Hematopoietic multipotent progenitor cell treated with erythropoietin and hydrocortisone succinate and interleukin-3 and kit ligand, for 17 days (in vitro differentiated cells): ENCODE data around the gene ANO10.
"Not testable (repeated sequence)": the region's sequence is repeated elsewhere in the genome, so short reads cannot be mapped to it uniquely, and the experiment has no call there.

Experiments used
- DNase-seq: peaks from one replicate; pipeline ENCODE4 v3.0.0-alpha.2; 2015; ENCODE audit warnings: low spot score

The ANO10 gene

DNA sequence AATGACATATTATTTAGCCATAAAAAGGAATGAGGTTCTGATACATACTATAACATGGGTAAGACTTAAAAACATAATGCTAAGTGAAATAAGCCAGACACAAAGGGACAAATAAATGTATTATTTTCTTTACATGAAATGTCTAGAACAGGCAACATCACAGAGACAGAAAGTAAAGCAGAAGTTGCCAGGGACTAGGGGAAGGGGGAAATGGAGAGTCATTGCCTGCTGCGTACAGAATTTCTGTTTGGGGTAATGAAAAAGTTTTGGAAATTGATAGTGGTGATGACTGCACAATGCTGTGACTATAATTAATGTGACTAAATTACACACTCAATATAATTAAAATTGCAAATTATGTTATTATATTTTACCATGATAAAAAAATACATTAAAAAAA is 99.9 kb downstream of the ANO10 start:
- DNase-seq: no peak

GRCh38 chr3:43518515-43518914 is 103.3 kb downstream of the ANO10 start:
- DNase-seq: not testable (repeated sequence)

DNA sequence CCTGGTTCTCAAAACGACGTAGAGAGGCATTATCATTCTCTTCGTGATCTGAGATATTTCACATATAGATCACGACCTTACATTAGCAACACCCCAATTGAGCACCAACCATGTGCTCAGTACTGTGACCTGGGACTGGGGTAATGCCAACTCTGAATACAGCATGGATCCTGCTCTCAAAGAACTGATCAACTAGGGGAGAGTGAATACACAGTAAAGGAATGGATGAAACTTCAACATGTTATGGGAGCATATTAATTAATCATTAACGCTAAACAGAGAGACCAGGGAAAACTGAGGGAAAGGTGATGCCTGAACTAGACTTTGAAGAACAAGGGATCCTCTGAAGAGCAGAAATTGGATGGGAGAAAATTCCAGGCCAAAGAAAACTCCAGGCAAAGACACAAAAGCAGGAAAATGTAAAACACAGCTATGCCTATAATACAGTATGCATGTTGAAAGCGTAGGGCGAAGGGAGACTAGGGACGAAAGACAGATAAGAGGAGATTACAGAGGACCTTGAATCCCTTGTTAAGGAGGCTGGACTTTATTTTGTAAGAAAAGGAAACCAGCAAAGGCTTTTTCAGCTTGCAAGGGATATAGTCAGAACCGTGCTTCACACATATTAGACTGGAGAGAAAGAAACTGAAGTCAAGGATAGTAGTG is 105.7 kb downstream of the ANO10 start:
- DNase-seq: no peak

DNA sequence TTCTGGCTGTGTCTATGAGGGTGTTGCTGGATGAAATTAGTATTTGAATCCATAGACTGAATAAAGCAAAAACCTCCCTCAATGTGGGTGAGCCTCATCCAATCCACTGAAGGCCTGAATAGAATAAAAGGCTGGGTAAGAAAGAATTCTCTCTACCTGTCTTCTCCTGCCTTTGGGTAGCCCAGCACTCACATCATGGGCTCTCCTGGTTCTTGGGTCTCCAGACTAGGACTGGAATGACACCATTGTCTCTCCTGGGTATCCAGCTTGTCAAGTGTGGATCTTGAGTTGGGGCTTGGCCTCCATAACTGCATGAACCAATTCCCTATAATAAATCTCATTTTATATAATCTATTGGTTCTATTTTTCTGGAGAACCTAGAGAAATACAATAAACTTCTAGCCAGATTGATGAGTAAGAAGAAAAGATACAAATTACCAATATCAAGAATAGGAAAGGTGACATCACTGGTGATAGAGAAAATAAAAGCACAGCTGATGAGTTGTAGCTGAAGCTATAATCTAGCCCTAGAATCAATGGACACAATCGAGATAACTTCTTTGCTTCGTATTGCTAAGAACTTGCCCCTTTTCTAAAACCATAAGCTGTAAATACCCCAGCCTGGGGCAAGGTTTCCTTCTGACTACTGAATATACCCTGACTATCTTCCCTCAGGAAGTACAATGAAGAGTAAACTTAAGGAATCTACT is 106.4 kb downstream of the ANO10 start:
- DNase-seq: no peak

GRCh38 chr3:43512754-43513404 is 108.9 kb downstream of the ANO10 start:
- DNase-seq: no peak

- no peak for DNase-seq
These were observed 115.2 kb downstream of the ANO10 start for GRCh38 chr3:43506644-43507043.

DNA sequence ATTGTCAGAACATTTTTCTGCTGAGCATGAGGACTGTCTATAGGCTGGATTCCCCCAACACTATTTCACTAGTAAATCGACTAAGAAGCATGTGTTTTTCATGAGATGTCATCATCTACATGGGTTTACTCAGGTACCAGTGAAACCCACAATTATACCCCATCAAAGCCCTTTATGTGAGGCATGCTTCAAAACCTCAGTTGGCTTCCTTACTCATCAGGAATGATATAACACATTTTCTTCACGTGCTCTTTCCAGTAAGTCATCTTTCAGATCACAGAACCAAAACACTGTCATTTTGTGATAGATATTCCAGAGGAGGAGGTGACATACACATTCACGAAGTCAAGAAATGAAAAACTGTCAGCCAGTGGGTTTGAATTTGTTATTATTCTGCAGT is 116.5 kb downstream of the ANO10 start:
- no peak for DNase-seq

DNA sequence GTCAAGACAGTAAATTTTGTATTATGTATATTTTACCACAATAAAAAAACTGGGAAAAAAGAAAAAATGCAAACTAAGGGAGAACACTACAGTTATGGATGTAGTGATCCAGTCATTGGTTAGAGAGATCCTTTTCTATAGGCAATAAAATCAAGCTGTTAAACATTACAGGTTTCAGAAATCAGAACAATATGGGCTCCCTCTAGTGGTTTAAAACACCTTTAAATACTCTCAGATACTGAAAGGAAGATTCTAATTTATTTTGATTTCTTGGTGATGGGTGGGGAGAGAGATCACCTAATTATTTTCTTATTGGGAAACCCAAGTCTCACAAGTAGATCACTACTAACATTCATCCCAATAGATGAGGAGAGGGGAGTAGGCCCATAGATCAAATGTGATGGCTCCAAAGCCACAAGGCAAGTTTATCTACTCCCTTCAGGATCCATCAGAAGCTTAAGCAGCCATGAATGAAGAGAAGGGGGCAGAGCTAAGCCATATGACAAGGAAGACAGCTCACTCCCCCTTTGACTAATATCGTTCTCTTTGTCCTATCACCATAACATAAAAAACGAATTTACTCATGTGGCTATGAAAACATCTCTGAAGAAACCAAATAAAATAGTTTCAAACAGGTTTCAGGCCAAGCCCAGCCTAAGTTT is 118.6 kb downstream of the ANO10 start:
- no peak for DNase-seq

DNA sequence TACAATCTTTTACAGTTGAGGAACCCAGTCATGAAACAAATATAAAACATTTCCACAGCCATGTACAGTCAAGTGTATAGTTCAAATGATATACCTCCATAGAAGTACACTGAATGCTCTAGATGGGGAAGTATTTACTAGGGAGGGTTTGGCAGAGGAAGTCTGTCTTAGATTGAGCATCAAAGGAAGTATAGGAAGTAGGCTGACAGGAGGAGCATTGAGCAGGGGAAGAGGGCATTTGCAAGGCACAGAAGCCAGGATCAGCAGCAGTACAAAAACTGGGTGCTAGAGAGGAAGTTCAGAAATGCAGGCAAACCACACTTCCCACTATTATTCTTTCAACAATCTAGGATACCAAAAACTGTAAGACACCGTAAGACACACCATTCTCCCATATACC is 122.6 kb downstream of the ANO10 start:
- DNase-seq: no peak

GRCh38 chr3:43497905-43498365 is 123.9 kb downstream of the ANO10 start:
- DNase-seq: no peak

- DNase-seq: no peak
These were observed 124.4 kb downstream of the ANO10 start for GRCh38 chr3:43497422-43497821.

DNA sequence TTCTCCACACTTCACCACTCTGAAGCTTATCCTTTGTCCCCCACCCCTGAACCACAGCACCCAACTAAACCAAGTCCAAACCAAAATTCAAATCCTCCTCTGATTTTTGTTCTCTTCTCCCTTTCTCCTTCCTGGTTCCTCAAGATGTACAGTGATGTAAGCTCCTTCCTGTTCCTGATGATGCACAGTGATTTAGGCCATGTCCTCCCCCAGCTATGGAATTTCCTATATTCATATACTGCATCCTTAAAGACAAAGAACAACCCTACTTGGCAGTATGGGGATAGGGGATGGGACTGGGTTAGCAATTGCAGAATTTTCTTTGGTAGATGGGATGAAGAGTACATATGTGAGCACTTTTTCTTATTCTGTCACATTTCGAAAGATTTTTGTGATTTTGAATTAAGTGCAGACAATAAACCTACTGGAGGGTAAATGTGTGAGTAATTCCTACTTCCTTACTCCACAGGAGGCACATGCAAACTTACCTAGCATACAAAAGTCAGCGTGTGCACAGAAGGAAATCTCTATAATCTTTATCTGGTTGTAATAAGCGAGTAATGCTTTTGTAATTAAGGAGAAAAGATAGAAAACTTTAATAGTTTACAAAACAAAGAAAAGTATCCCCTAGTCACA is 125.0 kb downstream of the ANO10 start:
- DNase-seq: no peak

- not testable (repeated sequence) for DNase-seq
These were observed 128.9 kb downstream of the ANO10 start for GRCh38 chr3:43492932-43493331.

DNA sequence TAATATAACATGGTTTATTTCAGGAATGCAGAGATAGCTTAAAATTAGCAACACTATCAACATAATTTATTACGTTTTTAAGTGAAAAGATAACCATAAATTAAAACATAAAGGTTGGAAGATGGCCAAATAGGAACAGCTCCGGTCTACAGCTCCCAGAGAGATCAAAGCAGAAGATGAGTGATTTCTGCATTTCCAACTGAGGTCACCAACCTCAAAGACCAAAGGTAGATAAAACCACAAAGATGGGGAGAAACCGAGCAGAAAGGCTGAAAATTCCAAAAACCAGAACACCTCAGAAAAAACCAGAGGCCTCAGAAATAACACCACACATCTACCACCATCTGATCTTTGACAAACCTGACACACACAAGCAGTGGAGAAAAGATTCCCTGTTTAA is 130.0 kb downstream of the ANO10 start:
- DNase-seq: not testable (repeated sequence)

GRCh38 chr3:43490640-43491185 is 131.1 kb downstream of the ANO10 start:
- no peak for DNase-seq

DNA sequence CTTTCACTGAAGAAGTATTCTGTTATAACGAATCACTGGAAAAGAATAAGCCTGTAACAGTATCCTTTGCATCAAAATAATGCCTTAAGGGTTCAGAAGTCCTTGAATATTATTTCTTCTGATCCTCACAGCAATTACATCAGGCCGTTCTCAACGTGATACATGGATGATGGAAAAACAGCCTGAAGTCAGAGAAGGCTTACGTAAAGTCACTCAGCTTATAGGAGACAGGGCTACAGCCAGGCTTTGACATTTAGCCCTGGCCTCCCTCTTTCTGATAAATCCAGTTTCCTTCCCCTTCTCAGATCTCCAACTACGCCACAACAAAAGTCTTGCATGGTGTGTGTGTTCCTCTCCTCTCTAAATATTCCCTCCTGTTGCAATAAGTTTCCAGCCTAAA is 131.9 kb downstream of the ANO10 start:
- DNase-seq: no peak

GRCh38 chr3:43485931-43486330 is 135.9 kb downstream of the ANO10 start:
- no peak for DNase-seq

DNA sequence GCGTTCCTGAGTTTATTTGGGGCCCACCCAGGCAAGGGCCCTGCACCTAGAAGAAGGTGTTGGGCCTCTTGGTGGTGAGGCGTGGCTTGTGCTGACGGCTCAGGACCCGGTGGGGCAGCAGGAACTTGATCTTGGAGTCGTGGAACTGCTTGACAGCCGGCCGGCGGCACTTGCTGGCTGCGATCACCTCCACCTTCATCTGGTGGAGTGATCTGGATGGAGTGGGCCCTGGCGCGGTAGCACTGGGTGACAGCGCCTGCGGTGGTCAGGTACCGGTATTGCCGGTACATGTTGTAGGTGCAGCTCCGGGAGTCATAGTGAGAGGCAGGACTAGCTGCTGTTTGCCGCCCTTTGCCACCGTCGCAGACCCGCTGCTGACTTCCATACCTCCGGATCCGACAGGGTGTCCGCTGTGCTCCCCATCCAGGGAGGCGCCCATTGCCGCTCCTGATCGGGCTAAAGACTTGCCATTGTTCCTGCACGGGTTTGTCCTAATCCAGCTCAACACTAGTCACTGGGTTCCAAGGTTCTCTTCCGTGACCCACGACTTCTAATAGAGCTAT is 136.8 kb downstream of the ANO10 start:
- no peak for DNase-seq

- no peak for DNase-seq
These were observed 140.4 kb downstream of the ANO10 start for GRCh38 chr3:43481375-43481774.

DNA sequence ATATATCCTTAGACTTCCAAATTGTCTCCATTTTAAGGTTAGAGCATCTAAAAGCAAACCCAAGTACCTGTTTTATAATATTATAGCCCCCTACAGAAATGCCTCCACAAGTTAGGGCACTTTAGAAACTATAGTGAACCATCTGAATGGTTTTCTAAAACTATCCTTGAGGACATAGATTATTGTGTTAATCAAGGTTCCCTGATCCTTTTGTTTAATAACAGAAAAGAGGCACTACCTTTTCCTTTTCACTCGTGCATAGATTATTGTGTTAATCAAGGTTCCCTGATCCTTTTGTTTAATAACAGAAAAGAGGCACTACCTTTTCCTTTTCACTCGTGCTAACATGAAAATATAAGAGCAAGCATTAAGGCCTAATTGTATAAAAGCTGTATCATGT is 143.0 kb downstream of the ANO10 start:
- not testable (repeated sequence) for DNase-seq

GRCh38 chr3:43478118-43478785 is 143.6 kb downstream of the ANO10 start:
- DNase-seq: no peak
